IPS-18c (cell line): ENCODE data around the gene EHHADH.

Experiments
- H3K4me3 ChIP-seq: 2 replicates; pipeline ENCODE4 v1.7.0; 2013; ENCODE audit warnings: low read depth, mild to moderate bottlenecking, low read length, moderate library complexity; ENCODE audit not compliant: insufficient read depth
- H3K9me3 ChIP-seq: one replicate; pipeline ENCODE4 v1.6.1; 2013; ENCODE audit warnings: mild to moderate bottlenecking, low read length, moderate library complexity; ENCODE audit not compliant: control insufficient read depth, insufficient read depth

EHHADH gene

DNA sequence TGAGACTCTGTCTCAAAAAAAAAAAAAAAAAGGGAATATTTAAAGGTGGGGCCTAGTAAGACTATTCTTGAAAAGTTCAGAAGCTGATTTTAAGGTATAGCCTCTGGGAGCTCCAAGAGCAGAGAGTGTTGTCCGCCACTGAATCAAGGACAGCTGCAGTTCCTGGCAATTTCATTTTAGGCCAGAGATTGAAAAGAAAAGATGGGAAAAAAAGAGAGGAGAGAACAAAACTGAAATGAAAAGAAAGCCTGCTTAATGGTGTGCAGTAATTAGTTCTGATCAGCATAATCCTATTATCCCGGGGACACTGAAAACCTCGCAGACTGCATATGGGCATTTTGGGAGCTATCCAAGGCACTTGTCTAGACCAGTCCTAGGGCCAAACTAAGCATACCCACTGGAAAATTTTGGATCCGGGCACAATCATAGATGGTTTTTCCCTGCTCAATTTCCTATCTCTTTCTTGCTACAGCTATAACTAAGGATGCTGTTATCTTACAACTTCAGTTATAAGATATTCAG lies 43.2 kb downstream of the EHHADH start:
- Histone ChIP-seq H3K9me3 (no peaks in the 10 kb centered on the region), H3K4me3 (no peak overlapping the region)

DNA sequence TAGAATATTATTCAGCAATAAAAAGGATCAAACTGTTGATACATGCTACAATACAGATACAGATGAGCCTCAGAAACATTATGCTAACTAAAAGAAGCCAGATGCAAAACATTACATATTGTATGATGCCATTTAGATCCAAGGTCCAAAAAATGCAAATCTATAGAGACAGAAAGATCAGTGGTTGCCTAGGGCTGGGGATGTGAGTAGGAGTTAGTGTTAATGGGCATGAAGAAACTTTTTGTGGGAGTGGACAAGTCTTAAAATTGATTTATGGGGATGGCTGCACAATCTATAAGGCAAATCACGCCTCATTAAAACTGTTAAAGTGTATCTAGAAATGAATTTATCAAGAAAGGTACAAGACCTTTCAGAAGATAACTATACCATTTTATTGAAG lies 45.0 kb downstream of the EHHADH start:
- Histone ChIP-seq H3K9me3 (no peaks in the 10 kb centered on the region), H3K4me3 (no peak overlapping the region)

DNA sequence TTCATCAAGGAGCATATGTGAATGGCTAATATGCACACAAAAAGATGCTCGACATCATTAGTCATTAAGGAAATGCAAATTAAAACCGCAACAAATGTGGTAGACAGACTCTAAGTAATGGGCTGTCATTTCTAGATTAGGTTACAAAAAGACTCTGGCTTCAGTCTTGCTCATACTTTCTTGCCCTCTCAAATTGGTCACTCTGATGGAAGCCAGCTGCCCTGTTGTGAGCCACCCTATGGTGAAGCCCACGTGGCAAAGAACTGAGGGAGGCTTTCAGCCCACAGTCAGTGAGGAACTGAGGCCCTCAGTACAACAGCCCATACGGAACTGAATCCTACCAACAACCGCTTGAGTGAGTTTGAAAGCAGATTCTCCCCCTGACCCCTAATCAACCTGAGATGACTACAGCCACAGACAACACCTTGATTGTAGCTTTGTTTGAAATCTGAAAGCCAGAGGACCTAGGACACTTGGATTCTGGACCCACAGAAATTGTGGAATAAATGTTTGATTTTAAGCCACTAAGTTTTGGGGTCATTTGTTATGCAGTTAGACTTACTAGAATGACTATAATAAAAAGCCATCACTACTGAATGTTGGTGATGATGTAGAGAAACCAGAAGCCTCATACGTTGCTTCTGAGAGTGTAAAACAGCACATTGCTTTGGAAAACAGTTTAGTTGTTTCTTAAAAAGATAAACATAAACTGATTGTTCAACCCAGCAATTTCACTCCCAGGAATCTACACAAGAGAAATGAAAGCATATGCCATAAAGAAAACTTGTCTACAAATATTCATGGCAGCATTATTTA lies 45.7 kb downstream of the EHHADH start:
- H3K9me3 ChIP-seq = no peaks in the 10 kb centered on the region
- H3K4me3 ChIP-seq = no peak overlapping the region

GRCh38 chr3:185207481-185207880 lies 46.4 kb downstream of the EHHADH start:
- Histone ChIP-seq H3K9me3 (no peaks in the 10 kb centered on the region), H3K4me3 (no peak overlapping the region)

GRCh38 chr3:185205865-185206264 lies 48.0 kb downstream of the EHHADH start:
- no peak overlapping the region for H3K4me3 ChIP-seq
- H3K9me3 ChIP-seq = no peaks in the 10 kb centered on the region

GRCh38 chr3:185204894-185205293 lies 49.0 kb downstream of the EHHADH start:
- Histone ChIP-seq H3K4me3 (no peak overlapping the region), H3K9me3 (no peaks in the 10 kb centered on the region)

- no peak overlapping the region for H3K4me3 ChIP-seq
- H3K9me3 ChIP-seq = no peaks in the 10 kb centered on the region
Observed at GRCh38 chr3:185200639-185201038, 53.2 kb downstream of the EHHADH start.

GRCh38 chr3:185199671-185200070 lies 54.2 kb downstream of the EHHADH start:
- no peaks in the 10 kb centered on the region for H3K9me3 ChIP-seq

DNA sequence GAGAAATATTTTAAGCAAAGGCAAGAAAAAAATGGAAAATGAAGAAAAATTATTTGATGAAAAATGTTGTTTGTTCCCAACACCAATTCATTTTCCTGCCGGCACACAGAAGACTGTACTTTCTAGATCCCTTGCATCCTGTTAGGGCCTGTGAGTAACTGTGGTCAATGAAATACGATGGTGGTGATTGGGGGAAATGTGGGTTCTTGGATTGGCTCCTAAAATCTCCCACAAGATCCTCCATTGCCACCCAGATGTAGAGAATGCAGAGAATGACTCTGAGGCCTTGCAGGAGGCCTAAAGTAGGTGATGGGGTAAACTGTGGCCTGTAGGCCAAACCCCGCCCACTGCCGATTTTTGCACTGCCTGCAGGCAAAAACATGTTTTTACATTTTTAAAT lies 54.6 kb downstream of the EHHADH start:
- Histone ChIP-seq H3K4me3 (no peak overlapping the region), H3K9me3 (no peaks in the 10 kb centered on the region)

More at GRCh38 chr3:185199671-185200070, 54.2 kb downstream of the EHHADH start:
- no peak overlapping the region for H3K4me3 ChIP-seq

- Histone ChIP-seq H3K4me3 (no peak overlapping the region), H3K9me3 (no peaks in the 10 kb centered on the region)
Observed at GRCh38 chr3:185197068-185197467, 56.8 kb downstream of the EHHADH start.

DNA sequence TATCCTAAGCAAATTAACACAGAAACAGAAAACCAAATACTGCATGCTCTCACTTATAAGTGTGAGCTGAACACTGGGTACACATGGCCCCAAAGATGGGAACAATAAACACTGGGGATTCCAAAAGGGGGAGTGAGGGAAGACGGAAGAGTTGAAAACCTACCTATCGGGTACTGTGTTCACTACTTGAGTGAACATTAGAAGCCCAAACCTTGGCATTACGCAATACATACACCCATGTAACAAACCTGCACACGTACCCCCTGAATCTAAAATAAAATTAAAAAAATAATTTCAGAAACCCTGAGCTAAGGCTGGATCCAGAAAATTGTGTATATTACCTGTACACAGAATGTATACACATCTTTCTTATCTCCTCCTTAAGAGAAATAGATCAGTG lies 58.2 kb downstream of the EHHADH start:
- Histone ChIP-seq H3K9me3 (no peaks in the 10 kb centered on the region), H3K4me3 (no peak overlapping the region)

- Histone ChIP-seq H3K4me3 (no peak overlapping the region), H3K9me3 (no peaks in the 10 kb centered on the region)
Observed at GRCh38 chr3:185188816-185189215, 65.0 kb downstream of the EHHADH start.

GRCh38 chr3:185187391-185187790 lies 66.5 kb downstream of the EHHADH start:
- no peaks in the 10 kb centered on the region for H3K9me3 ChIP-seq

GRCh38 chr3:185176750-185177359 lies 77.0 kb downstream of the EHHADH start:
- Histone ChIP-seq H3K9me3 (no peaks in the 10 kb centered on the region), H3K4me3 (no peak overlapping the region)

More at GRCh38 chr3:185187391-185187790, 66.5 kb downstream of the EHHADH start:
- H3K4me3 ChIP-seq = no peak overlapping the region

- Histone ChIP-seq H3K4me3 (no peak overlapping the region), H3K9me3 (no peaks in the 10 kb centered on the region)
Observed at GRCh38 chr3:185175370-185175987, 78.4 kb downstream of the EHHADH start.

GRCh38 chr3:185172086-185173049 lies 81.5 kb downstream of the EHHADH start:
- no peaks in the 10 kb centered on the region for H3K9me3 ChIP-seq

More at GRCh38 chr3:185172086-185173049, 81.5 kb downstream of the EHHADH start:
- H3K4me3 ChIP-seq = no peak overlapping the region
